GM19193 (cell line): Measurements from ENCODE around the gene FIZ1.

Experiments used
- POLR2A ChIP-seq: IDR thresholded peaks from 4 replicates; pipeline ENCODE4 v1.6.1; 2011; ENCODE audit not compliant: insufficient read depth, insufficient read length; ENCODE audit errors: extremely low read depth

Gene FIZ1

GRCh38 chr19:55640043-55640576 is 40.8 kb upstream of the FIZ1 start:
- peak; percentile 13 for TF ChIP-seq POLR2A

- no peak for TF ChIP-seq POLR2A
Observed at GRCh38 chr19:55638864-55639359, 39.6 kb upstream of the FIZ1 start.

DNA sequence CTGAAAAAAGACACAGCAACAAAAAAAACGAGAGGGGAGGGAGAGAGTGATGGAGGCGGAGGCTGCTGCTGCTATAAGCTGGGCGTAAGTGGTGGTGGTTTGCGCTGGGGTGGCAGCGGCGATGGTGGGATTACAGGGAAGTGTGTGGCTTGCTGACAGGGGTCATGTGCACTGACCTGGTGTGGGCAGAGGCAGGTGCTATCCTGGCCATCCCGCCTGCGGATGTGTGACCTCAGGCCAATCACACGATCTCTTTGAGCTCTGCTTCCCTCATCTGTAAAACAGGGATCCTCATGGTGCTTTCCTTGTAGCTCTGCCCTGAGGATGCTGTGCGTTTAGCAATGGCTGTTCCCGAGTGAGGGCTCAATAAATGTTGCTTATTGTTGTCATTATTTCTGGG is 38.2 kb upstream of the FIZ1 start:
- peak; percentile 9 for TF ChIP-seq POLR2A

DNA sequence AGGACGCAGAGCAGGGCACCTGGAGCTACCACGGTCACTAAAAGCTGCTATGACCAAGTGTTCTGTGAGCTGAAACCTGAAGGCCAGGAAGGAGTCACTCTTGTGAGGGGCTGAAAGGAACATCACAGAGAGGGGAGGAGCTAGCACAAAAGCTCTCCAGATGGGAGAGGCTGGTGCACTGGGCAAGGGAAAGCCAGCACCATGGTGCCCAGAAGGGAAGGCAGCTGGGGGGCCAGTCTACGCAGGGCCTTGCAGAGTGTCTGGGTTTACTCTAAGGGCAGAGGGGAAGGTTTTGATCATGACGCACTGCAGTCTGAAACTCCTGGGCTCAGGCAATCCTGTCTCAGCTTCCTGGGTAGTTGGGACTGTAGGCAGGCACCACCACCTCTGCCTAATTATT is 37.4 kb upstream of the FIZ1 start:
- no peak for TF ChIP-seq POLR2A

DNA sequence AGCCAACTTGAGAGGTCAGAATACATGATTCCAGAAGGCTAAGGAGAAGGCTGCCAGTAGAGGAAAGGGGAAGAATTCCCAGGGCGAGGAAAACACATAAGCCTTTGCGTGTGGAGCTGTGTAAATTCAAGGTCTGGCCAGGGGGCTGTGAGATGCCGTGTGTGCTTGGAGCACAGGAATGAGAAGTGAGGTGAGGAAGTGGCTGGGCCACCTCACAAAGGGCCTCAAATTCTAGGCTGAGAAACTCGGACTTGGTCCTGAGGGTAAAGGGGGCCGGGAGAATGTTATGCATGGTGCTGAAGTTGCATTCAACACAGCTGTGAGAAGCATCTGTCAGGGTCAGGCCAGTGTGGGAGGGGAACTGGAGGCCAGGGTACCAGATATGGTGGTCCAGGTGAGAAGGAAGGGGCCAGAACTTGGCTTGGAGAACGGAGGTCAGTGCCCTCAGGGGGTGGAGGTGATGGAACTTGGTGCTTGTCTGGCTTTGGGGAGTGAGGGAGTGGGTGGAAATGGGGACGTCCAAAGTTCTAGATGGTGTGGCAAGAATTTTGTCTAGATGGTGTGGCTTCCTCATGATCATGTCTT is 36.6 kb upstream of the FIZ1 start:
- TF ChIP-seq POLR2A = no peak

- TF ChIP-seq POLR2A = no peak
Observed at GRCh38 chr19:55635334-55635717, 36.0 kb upstream of the FIZ1 start.

GRCh38 chr19:55633861-55634260 is 34.5 kb upstream of the FIZ1 start:
- TF ChIP-seq POLR2A = no peak

DNA sequence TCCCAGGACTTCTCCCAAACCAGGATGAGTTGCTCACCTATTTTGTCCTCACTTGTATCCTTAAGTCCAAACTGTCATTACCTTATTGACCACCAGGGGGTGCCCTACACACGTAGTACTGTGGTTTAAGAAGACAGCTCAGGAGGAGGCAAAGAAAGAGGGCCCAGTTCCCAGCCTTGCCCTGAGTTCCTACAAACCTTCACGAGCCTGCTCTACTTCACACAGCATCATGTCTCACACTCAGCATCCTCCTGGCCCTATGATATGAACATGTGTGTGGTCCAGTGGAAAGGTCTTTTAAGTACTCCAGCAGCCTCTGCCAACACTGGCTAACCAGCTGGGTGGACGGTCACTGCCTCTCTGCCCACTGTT is 33.1 kb upstream of the FIZ1 start:
- no peak for TF ChIP-seq POLR2A

DNA sequence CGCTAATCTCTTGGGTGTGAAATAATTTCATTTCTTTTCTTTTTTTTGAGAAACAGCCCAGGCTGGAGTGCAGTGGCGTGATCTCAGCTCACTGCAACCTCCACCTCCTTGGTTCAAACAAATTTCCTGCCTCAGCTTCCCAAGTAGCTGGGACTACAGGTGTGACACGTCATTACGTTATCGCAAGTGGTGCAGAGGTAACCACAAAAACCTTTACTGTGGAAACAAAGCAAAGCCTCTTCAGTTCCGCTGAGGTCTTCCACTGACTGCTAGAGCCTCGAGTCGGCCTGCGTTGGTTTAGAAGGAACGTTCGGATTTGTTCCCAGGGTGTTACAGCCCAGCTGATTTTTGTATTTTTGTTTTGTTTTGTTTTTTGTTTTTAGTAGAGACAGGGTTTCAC is 27.0 kb upstream of the FIZ1 start:
- no peak for TF ChIP-seq POLR2A

- no peak for TF ChIP-seq POLR2A
Observed at GRCh38 chr19:55625004-55625326, 25.6 kb upstream of the FIZ1 start.

DNA sequence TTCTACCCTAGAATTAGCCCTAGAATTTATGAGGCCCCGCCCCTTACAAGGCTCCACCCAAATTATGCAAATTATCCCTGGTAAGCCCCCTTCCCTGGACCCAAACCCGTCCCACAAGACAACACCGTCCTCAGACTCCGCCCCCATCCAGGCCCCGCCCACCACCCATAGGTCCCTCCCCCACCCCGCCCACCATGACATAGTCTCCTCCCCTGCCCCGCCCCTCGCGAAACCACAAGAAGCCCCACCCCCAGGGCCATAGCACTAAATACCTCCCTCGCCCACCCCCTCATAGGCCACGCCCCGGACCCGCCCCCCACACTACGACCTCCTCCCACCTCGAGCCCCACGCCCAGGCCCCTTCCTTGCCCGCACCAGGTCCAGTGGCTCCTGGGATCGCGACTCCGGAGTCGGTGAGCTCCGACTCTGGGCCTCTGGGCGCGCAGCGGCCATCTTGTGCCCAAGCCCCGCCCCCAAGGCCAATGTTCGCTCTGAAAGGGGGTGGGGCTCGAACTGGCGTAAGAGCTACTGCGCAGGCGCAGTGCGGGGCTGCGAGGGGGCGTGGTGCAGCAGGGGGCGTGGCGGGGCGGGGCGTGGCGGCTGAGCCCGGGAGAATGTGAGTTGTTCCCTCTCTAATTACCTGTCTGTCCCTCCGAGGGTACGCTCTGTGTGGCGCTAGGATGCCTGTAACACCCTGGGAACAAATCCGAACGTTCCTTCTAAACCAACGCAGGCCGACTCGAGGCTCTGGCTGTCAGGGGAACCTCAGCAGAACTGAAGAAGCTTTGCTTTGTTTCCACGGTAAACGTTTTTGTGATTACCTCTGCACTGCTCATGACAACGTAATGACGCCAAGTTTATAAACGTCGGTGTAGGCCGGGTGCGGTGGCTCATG is 25.0 kb upstream of the FIZ1 start, which contains the start of gene ZNF784:
TSS of gene ZNF784 (minus strand) at position 458 of the 895 bp plus-strand sequence. CDS start at position 453, 5 bp downstream.
- TF ChIP-seq POLR2A = peak; percentile 84

DNA sequence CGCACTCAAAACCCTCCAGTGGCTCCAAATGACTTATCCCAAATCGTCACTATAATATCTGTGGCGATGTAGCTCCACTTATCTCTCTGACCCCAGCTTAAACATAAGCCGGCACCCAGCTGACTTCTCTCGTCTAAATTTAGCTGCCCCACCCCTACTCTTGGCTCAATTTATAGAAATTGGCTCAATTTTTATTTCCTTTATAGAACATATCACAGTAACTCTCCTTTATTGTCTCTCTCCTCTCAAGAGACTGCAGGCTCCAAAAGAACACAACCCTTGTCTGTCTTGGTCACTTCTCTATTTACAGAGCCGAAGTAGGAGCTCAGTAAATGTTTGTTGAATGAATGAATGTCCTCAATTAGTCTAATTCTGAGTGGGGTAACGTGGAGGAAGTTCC is 24.2 kb upstream of the FIZ1 start:
- no peak for TF ChIP-seq POLR2A

DNA sequence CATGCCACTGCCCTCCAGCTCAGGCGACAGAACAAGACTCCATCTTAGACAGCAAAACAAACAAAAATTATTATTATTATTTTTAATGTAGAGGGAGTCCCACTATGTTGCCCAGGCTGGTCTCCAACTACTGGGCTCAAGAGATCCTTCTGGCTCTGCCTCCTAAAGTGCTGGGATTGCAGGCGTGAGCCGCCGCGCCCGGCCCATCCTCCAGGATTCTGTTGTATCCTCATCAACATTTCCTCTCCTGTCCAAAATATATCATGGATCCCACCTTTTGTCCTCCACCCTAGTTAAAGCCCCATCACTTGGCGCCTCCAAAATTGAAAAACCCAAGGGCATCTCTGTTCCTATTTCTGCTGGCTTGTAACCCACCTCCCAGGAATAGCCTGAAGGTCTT is 23.8 kb upstream of the FIZ1 start:
- TF ChIP-seq POLR2A = no peak

- no peak for TF ChIP-seq POLR2A
Observed at GRCh38 chr19:55622242-55622969, 23.1 kb upstream of the FIZ1 start.

- peak; percentile 6 for TF ChIP-seq POLR2A
Observed at GRCh38 chr19:55621673-55622231, 22.4 kb upstream of the FIZ1 start.

DNA sequence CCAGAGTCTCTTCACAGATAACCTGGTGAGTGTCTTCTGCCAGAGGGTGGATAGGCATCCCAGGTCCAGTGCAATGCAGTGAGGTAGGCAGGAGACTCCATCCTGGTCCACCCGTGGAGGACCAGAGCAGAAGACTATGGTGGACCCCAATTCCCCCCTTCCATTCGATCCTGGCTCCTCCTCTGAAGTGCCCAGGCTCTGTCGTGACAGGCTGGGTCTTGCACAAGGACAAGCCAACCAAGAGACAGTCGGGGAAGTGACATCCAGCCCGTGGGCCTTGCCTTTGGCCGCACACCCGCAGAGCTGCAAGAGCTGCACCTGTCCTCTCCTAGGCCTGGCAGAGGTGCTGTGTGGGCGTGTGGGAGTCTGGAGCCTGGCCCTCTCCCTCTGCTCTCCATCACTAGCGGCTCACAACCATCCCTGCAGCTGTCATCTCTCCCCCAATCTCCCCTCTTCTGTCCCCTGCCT is 21.9 kb upstream of the FIZ1 start:
- TF ChIP-seq POLR2A = no peak
